ENCODE results near the gene CAMK4. TPM values are rescaled to one million over a fixed set of nuclear protein-coding genes. Genes with fewer than 3 reads are reported as not detected.

The CAMK4 gene
- total and polyA plus RNA-seq, 9 donors = 0.36 to 5.0 (median 1.4) TPM

- intact Hi-C loops (cut with DNase I) = no loop called here
- WGBS, 3 donors = 45 to 47% (median 46%) methylated on average over 2 of the region's 2 CpGs
- Histone ChIP-seq H3K27ac (no peak overlapping the region), H3K27me3 (no peaks in the 10 kb centered on the region), H3K4me3 (no peak overlapping the region), H3K4me1 (ENCODE audit: insufficient read depth) (no peaks in the 10 kb centered on the region), H3K36me3 (no peaks in the 10 kb centered on the region), H3K9me3 (no peaks in the 10 kb centered on the region)
- TF ChIP-seq POLR2A (IDR thresholded peaks at IDR 0.05) = no peak
- TF ChIP-seq EP300 (IDR thresholded peaks at IDR 0.05) = no peak
- TF ChIP-seq CTCF (IDR thresholded peaks at IDR 0.05) = no peak
- no peak for DNase-seq
Measured at GRCh38 chr5:111399113-111399512, 174.9 kb downstream of the CAMK4 start.

GRCh38 chr5:111401906-111402305, 177.7 kb downstream of the CAMK4 start:
- no peaks in the 10 kb centered on the region for H3K9me3 ChIP-seq
- intact Hi-C loops (cut with DNase I) = no loop called here
- no peaks in the 10 kb centered on the region for H3K4me1 ChIP-seq (ENCODE audit: insufficient read depth)
- no peaks in the 10 kb centered on the region for H3K36me3 ChIP-seq
- H3K27ac ChIP-seq = no peak overlapping the region
- H3K4me3 ChIP-seq = no peak overlapping the region
- 34 to 47% (median 45%) methylated on average over 2 of the region's 2 CpGs for WGBS, 3 donors
- DNase-seq = no peak
- no peaks in the 10 kb centered on the region for H3K27me3 ChIP-seq
- no peak for TF ChIP-seq POLR2A (IDR thresholded peaks at IDR 0.05)
- TF ChIP-seq EP300 (IDR thresholded peaks at IDR 0.05) = no peak
- no peak for TF ChIP-seq CTCF (IDR thresholded peaks at IDR 0.05)

- DNase-seq = no peak
- H3K36me3 ChIP-seq = no peaks in the 10 kb centered on the region
- H3K4me1 ChIP-seq (ENCODE audit: insufficient read depth) = no peaks in the 10 kb centered on the region
- H3K27ac ChIP-seq = no peak overlapping the region
- no peak overlapping the region for H3K4me3 ChIP-seq
- no peak for TF ChIP-seq POLR2A (IDR thresholded peaks at IDR 0.05)
- no peak for TF ChIP-seq EP300 (IDR thresholded peaks at IDR 0.05)
- no peak for TF ChIP-seq CTCF (IDR thresholded peaks at IDR 0.05)
- H3K9me3 ChIP-seq = no peaks in the 10 kb centered on the region
- intact Hi-C loops (cut with DNase I) = no loop called here
- WGBS, 3 donors = 42 to 60% (median 45%) methylated on average over 2 of the region's 2 CpGs
- H3K27me3 ChIP-seq = no peaks in the 10 kb centered on the region
Measured at GRCh38 chr5:111404270-111404769, 180.1 kb downstream of the CAMK4 start.

- Histone ChIP-seq H3K4me1 (ENCODE audit: insufficient read depth) (no peaks in the 10 kb centered on the region), H3K4me3 (no peak overlapping the region), H3K27me3 (no peaks in the 10 kb centered on the region), H3K36me3 (no peaks in the 10 kb centered on the region), H3K27ac (no peak overlapping the region), H3K9me3 (no peaks in the 10 kb centered on the region)
- no peak for DNase-seq
- intact Hi-C loops (cut with DNase I) = no loop called here
- TF ChIP-seq CTCF (IDR thresholded peaks at IDR 0.05) (no peak), POLR2A (IDR thresholded peaks at IDR 0.05) (no peak), EP300 (IDR thresholded peaks at IDR 0.05) (no peak)
Measured at GRCh38 chr5:111407562-111407961, 183.4 kb downstream of the CAMK4 start.
